Endometrium (tissue), 2 donors: Measurements from ENCODE around the gene CLEC17A.
"Not testable (repeated sequence)": the region's sequence is repeated elsewhere in the genome, so short reads cannot be mapped to it uniquely, and the experiment has no call there.

ENCODE experiments used
- FAIRE-seq: peaks from 2 replicates; lab custom pipeline; 2012; peaks lifted over from hg19 to GRCh38; lab: Jason Lieb, UNC
- donor health status: control.
- donor health status: control.

CLEC17A gene

GRCh38 chr19:14580623-14581237 is 2.2 kb upstream of the CLEC17A start:
- no peak for FAIRE-seq

- FAIRE-seq = not testable (repeated sequence)
Measured at GRCh38 chr19:14584372-14584771, 1.5 kb downstream of the CLEC17A start.

- not testable (repeated sequence) for FAIRE-seq
Measured at GRCh38 chr19:14585187-14585586, 2.3 kb downstream of the CLEC17A start.

- FAIRE-seq = not testable (repeated sequence)
Measured at GRCh38 chr19:14589433-14589832, 6.5 kb downstream of the CLEC17A start.

- FAIRE-seq = no peak
Measured at GRCh38 chr19:14595558-14595957, 12.7 kb downstream of the CLEC17A start.

GRCh38 chr19:14599548-14600147 is 16.8 kb downstream of the CLEC17A start:
- FAIRE-seq = no peak

GRCh38 chr19:14603990-14604387 is 21.1 kb downstream of the CLEC17A start:
- no peak for FAIRE-seq

GRCh38 chr19:14606627-14607026 is 23.7 kb downstream of the CLEC17A start:
- FAIRE-seq = no peak

GRCh38 chr19:14611051-14611450 is 28.2 kb downstream of the CLEC17A start:
- FAIRE-seq = no peak

- not testable (repeated sequence) for FAIRE-seq
Measured at GRCh38 chr19:14612242-14612641, 29.4 kb downstream of the CLEC17A start.

- FAIRE-seq = no peak
Measured at GRCh38 chr19:14612657-14613056, 29.8 kb downstream of the CLEC17A start.

GRCh38 chr19:14613399-14614098 is 30.7 kb downstream of the CLEC17A start:
- FAIRE-seq = not testable (repeated sequence)

GRCh38 chr19:14614099-14614412 is 31.2 kb downstream of the CLEC17A start:
- no peak for FAIRE-seq

- no peak for FAIRE-seq
Measured at GRCh38 chr19:14615623-14616022, 32.7 kb downstream of the CLEC17A start.

GRCh38 chr19:14616407-14616806 is 33.5 kb downstream of the CLEC17A start:
- no peak for FAIRE-seq

GRCh38 chr19:14619404-14619803 is 36.5 kb downstream of the CLEC17A start:
- FAIRE-seq = no peak

- not testable (repeated sequence) for FAIRE-seq
Measured at GRCh38 chr19:14624491-14624890, 41.6 kb downstream of the CLEC17A start.

- no peak for FAIRE-seq
Measured at GRCh38 chr19:14629557-14629956, 46.7 kb downstream of the CLEC17A start.

GRCh38 chr19:14632286-14632685 is 49.4 kb downstream of the CLEC17A start:
- FAIRE-seq = no peak

- no peak for FAIRE-seq
Measured at GRCh38 chr19:14639536-14640277, 56.8 kb downstream of the CLEC17A start.

GRCh38 chr19:14648506-14648905 is 65.6 kb downstream of the CLEC17A start:
- FAIRE-seq = no peak

GRCh38 chr19:14649020-14649419 is 66.1 kb downstream of the CLEC17A start:
- no peak for FAIRE-seq

GRCh38 chr19:14650161-14650560 is 67.3 kb downstream of the CLEC17A start:
- no peak for FAIRE-seq
